LHCN-M2 (cell line): ENCODE data around the gene STARD10. TPM values are rescaled to one million over a fixed set of nuclear protein-coding genes. Genes with fewer than 3 reads are reported as not detected.
A peak's percentile ranks its signal among the peaks of the same experiment; 100 is the strongest.
"Not testable (repeated sequence)": the region's sequence is repeated elsewhere in the genome, so short reads cannot be mapped to it uniquely, and the experiment has no call there.

Experiments used
- DNase-seq: peaks from one replicate; pipeline ENCODE4 v3.0.0-alpha.2; 2012; ENCODE audit warnings: low read depth
- total RNA-seq: library from RNA; depleted of rRNA; stranded (reverse); fragments of >200 nt; gene quantifications from 2 replicates; pipeline ENCODE4 v1.2.3, GENCODE V29; 2014

STARD10 gene
- total RNA-seq, 1 experiment from 2014 or later, result 3.2 TPM

DNA sequence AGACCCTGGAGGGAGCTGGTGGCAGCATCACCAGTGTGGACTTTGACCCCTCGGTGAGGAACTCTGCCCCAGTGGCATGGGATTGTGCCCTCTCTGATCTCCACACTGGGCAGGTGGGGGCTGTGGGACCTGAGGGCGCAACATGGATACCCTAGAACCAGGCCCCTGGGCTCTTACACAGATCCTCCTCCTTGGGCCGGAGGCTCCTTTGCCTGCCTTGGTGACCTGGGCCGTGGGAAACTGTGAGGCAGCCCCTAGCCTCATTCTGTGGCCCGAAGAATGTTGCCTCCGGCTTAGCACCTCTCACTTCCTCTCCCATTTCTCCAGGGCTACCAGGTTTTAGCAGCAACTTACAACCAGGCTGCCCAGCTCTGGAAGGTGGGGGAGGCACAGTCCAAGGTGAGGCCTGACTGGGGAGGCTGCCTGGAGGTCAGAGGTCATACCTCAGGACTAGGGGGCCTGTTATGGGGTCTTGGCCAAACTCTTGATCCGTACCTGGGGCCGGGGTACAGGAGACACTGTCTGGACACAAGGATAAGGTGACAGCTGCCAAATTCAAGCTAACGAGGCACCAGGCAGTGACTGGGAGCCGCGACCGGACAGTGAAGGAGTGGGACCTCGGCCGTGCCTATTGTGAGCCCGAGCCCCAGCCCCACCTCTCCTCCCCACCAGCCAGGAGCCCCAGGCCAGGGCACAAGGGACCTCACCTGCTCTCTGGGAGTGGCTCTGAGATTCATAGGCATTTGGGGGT, 32.5 kb upstream of the STARD10 start:
- no peak for DNase-seq

DNA sequence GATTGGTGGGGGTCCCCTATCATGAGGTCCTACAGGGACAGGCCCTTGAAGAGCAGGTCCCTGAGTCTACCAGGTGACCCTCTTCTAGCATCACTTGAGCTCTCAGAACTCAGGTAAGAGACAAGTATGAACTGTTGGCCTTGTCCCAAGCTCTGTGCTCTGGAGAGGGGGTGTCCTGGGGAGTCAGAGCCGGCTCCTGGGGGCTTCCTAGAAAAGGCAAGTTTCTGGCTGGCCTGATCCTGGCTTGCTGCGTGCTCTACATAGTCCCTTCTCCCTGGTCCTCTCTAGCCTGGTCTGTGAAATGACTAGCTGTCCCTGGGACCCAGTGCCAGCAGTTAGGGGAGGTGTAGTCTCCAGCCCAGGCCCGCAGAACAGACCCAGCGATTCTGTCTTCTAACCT, 31.8 kb upstream of the STARD10 start:
- no peak for DNase-seq

DNA sequence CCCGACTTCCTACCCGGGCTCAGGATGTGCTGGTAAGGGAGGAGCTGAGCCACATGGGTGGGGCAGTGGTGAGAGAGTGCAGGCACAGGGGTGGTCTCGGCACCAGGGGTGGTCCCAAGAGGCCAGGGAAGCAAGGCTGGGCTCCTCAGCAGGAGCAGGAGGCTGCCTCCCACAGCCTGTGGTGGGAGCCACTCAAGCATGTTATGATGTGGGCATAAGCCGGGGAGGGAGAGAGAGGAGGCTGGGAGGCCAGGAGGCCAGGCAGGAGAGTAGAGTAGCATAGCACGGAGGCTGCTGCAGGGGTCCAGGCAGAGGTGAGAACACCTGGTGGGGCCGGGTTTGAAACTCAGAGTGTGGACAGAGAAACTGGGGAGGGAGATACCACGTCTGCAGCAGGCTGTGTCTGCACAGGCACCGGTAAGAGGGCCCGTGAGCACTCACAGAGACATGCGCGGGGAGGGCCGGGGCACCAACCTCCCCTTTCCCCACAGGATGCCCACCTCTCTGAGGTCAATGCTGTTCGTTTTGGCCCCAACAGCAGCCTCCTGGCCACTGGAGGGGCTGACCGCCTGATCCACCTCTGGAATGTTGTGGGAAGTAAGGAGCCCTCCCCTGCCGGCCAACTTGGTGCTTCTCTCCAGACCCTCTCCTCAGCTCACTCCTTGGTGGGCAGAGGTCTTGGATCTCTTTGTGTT, 31.1 kb upstream of the STARD10 start:
- no peak for DNase-seq

DNA sequence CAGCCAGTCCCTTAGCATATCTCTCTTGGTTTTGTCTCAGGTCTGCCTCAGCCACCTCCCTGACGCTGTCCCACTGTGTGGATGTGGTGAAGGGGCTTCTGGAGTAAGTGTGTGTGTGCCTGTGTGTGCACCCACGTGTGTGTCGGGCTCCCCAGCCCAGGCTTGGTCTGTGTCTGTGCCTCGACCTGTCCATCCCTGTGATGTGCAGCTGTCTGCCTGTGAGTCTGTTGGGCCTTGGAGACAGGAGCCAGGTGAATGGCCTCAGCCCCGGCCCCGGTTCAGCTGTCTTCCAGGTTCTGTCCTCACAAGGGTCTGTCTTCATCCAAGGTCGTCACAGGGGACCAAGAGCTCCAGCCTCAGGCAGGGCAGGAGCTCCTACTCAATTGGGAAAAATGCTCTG, 30.2 kb upstream of the STARD10 start:
- no peak for DNase-seq

DNA sequence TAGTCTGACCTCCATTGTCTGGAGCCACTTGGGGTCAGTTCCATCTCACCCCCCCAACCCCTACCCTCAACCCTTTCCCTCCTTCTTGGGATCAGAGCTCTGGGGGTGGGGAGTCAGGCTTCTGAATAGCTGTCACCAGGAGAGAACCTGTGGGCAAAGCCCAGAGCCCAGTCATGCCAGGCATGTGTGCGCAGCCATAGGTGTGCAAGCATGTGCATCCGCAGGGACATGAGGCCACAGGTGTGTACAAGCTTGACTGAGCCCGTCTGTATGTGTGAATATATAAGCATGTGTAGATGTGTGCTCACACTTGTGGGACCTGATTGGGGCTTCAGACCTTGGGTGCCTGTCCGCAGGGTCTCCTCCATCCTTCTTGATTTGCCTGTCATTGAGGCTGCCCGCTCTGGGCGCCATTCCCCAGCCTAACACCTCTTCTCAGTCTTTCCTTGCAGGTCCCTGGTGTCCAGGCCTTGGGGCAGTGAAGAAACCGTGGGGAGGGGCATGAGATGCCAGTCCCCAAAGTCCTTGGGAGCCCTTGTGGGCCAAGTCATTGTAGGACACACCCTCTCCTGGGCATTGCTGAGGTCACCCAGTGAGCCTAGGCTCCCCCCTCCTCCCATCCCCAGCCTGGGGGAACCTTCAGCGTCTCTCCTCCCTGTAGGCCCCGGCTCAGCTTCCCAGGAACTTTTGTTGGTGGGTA, 29.4 kb upstream of the STARD10 start:
- no peak for DNase-seq

DNA sequence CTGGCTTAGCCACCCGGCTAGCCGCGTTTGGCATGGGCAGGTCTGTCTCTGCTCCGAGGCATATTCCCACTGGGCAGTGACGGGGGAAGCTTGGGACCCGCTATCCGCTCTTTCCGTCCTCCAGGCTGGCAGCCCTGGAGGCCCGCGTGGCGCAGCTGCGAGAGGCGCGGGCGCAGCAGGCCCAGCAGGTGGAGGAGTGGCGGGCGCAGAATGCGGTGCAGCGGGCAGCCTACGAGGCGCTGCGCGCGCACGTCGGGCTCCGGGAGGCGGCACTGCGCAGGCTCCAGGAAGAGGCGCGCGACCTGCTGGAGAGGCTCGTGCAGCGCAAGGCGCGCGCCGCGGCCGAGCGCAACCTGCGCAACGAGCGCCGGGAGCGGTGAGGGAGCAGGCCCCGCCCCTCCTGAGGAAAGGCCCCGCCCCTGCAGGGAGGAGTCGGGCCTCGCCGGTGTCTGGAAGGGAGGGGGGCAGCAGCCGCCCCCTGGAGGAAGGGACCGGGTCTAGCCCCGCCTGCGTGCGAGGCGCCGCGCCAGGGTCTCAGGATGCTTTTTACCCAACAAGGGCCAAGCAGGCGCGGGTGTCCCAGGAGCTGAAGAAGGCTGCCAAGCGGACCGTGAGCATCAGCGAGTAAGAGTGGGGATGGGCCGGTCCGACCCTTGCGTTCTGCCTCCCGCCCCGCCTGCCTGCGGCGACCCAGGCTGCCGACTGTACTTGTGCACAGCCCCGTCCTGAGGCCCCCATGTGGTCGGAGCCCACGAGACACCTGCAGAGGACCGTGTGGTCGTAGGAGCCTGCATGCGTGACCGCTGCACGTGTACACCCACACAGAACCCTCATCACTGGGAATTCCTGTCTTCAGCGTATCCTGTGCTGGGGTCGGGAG, 28.3 kb upstream of the STARD10 start:
- no peak for DNase-seq

DNA sequence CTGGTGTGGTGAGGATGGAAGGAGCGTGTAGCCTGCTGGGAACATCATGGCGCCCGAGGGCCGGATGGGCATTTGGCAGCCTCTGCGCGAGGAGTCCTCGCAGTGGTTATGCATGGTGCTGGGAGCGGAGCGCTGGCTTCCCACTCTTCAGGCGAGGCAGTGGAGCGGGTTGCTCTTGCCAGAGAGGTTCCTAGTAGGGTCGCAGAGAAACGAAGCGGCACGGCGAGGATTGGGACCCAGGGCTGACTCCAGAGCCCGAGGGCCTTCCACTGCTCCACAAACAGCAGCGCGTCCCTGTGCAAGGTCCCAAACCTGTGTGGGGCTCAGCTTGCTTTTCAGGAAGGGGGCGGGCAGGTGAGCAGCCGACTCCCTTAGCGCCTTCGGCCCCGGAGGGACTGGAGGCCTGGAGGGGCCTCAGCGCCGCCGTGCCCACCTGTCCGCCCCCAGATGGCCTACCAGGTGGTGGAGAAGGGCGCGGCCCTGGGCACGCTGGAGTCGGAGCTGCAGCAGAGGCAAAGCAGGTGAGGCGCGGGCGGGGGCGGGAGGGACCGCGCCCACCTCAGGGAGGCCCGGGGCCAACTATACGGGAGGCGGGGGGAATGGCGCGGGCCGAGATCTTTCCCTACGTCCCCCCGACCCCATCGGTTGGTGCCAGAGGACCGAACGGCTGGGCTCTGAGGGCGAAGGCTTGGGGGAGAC, 27.5 kb upstream of the STARD10 start:
- DNase-seq, result no peak

DNA sequence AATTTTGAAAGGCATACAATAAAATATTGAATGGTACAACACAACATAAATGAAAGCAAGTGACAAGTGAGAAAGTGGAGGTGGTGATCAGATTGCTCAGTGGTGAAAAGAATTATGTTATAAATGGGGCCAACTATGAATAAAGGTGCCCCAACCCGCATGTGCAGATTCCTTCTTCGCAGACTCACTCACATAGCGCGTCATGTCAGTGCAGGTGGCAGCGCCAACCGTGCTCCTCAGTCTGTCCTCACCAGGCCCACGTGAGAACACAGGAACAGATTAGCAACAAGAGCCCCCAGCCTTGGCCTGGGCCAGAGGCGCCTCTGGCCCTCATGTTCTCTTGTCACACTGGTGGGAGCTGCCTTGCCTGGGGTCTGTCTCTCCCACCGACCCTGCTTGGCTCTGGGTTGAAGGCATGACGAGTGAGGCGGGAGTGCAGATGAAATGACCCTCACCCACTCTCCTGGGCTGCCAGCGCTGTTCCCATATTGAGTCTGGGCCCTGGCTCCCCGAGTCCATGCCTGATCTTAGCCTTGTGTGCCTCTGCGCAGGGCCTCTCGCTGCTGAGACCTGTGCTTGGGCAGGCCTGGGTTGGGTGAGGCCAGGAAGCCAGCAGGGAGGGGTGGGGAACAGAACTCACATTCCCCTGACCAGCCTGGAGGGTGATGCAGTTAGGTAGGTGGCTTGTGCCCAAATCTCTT, 26.7 kb upstream of the STARD10 start:
- no peak for DNase-seq

DNA sequence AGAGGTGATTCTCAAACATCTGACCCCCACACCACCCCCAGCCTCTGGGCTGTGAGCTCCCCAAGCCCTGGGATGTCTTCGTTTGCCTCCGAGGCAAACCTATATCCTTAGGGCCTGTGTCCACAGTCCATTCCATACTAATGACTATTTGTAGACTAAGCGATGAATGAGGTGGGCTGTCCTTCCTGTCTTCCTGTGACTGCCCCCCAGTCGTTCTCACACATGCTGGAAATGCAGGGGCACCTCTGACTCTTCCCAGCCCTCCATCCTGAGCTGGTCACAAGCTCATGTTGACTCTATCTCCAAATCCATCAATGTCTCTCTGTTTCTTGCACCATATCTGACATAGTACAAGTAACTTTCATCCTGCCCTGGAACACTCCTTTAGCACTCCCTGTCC, 25.1 kb upstream of the STARD10 start:
- no peak for DNase-seq

DNA sequence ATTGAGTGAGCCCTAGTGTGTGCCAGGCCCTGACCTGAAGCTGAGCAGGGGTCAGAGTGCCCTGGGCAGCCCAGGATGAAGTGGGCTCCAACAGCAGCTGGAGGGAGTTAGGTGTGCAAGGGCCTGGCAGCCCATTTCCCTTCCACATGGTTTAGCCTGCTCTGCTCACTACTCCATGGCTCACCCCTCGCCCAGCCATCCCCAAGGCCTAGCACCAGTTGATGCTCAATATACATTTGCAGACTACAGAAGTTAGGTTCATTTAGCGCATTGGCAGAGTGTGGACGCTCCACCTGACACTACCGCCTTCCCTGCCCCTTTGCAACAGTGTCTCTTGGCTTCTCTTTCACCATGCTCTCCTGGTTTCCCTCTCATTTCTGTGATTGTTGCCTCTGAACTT, 24.1 kb upstream of the STARD10 start:
- no peak for DNase-seq

DNA sequence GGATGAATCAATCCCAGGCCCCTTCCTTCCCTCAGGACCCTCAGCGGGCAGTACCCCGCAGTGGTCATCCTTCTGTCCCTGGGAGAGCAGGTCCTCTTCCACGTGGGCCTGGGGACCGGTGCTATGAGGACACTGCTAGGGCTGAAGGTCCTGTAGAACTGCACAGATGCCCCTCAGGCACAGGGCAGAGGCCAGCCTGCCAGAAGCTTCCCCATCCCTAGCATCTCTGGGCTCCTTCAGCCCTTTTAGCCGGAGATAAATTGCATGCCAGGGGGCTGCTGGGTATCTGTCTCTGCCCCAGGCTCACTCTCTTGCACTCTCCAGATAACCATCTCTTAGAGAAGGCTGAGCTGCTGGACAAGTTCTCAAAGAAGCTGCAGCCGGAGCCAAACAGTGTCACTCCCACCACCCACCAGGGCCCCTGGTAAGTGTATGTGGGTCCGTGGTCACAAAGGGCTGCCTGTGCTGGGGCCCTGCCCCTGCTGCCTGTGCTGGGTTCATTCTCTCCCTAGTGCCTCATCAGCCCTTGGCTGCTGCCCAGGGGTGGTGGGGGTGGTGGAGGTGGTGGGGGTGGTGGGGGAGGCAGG, 22.6 kb upstream of the STARD10 start:
- DNase-seq, result no peak

DNA sequence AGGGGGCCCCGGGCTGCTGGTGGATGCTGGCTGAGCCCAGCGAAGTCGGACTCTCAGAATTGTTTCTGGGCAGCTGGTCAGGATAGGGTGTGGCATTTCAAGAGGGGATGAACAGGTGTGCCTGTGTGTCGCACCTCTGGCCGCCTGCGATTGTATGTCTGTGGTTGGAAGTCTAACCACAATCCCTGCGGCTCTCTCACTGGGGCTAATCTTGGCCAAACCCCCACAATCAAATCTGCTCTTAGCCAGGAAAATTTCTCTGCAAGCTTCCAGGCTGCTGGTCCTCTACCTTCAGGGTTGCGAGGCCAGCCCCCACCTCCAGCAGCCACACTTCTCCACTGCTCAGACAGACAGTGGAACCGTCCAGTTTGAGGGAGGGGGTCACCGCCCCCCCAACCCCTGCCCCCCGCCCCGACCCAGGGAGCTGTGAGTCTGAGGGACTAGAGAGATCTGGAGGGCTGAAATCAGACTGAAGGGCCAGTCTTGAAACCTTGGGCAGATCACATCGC, 21.3 kb upstream of the STARD10 start:
- peak; percentile 70 for DNase-seq

DNA sequence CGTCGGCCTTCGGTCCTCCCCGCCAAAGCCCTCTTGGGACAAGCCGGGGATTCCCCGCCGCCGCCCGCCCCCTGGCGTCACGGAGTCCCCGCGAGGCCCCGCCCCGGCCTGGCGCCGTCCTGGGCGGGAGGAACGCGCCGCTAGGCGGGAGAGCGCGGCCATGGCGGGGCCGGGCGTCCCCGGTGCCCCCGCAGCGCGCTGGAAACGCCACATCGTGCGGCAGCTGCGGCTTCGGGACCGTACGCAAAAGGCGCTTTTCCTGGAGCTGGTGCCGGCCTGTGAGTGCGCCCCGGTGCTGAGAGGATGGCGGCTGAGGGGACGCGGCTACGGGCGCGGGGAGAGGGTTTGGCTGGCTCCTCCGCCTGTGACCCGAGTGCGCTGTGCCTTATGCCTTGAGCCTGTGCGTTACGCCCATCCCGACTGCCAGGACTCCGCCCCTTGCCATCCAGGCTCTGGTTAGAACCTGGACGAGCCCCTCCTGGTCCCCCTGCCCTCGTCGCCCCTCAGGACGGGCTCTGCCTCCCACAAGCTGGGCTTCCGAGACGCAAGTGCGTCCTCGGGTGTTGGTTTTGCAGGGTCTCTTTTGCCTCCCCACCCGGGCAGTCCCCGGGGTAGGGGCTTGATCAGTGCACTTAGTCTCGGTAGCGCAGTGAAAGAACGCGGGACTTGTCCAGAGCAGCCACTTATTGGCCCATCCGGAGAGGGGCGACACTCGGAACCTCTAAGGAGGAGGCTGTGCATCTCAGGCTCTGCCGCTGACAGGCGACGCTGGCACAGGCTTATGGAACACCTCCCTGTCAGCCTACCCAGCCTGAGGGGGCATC, 20.7 kb upstream of the STARD10 start, which contains the start of gene ATG16L2:
ATG16L2 (plus strand) TSS at position 126 of the 824 bp plus-strand sequence; CDS start at position 161, 35 bp downstream.
- peak; percentile 76 for DNase-seq

DNA sequence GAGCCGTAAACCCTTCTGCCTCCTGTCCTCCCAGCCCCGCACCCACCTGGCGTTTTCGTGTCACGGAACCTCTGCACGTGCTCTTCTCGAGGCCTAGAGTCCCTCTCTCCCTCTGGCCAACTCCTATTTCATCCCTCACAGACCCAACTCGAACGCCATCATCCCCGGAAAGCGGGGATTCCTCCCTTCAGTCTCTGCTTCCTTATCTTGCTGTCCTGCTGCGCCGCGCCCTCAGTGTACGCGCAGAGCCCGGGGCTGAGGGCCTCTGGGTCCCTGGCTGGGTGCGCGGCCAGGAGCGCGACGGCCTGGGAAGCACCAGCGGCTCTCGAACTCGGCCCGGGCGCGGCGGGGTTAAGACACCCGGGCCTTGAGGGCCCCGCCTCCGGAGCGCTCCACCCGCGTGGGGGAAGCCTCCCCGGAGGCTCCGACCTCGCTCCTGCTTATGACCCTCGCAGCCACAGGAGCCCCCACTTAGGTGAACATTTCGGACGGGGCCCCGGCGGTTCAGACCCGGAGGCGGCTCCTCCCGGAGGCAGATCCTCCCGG, 20.0 kb upstream of the STARD10 start:
- peak; percentile 73 for DNase-seq

DNA sequence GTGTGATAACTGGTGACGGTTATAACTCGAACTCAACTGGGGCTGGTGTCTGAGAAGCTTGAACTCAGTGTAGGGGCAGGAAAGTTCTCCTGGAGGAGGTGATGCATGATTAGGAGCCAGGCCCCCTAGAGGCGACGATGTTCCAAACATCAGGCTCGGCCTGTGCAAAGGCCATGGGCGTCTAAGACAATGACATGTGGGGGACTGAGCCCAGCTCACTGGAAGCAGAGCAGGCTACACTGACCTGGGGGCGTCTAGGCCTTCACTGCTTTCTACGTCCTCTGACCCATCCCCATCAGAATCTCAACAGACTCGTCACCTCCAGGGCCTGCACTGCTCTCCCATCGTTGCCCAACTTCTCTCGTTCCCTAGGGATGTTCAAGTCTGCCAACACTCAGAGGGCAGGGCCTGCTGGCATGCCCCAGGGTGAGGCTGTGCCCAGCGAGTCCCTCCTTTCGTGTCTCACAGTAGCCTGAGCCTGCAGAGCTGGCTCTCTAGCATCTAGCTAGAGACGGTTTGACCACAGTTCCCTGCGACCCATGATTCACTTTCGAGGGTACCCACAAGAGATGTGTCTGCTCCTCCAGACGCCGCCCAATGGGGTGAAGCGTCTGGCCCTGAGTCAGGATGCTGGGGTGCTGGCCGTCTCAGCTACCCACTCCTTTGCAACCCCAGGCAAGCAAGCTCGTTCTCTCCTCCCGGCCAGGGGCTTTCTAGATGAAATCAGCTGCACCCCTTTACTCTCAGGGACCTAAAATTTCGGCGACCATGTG, 19.3 kb upstream of the STARD10 start:
- DNase-seq, result peak; percentile 85

DNA sequence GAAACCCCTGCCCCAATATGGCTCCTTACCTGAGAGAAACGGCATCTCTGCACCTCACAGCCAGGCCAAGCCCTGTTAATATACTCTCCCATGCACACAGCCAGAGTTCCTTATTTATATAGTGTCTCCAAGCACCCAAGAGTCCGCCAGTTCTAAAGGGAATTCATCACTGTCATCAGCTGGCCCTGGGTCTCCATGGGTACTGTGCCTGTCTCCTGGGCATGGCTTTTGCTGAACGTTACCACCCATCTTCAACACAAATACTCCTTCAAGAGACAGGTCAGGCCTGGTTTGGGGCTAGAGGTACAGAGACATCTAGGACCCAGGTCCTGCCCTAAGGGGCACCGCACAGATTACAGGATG, 18.7 kb upstream of the STARD10 start:
- no peak for DNase-seq

DNA sequence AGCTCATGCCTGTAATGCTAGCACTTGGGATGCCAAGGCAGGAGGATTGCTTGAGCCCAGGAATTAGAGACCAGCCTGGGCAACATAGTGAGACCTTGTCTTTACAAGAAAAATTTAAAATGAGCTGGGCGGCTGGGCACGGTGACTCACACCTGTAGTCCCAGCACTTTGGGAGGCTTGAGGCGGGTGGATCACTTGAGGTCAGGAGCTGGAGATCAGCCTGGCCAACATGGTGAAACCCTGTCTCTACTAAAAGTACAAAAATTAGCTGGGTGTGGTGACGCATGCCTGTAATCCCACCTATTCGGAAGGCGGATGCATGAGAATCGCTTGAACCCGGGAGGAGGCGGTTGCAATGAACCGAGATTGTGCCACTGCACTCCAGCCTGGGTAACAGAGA, 17.8 kb upstream of the STARD10 start:
- not testable (repeated sequence) for DNase-seq

DNA sequence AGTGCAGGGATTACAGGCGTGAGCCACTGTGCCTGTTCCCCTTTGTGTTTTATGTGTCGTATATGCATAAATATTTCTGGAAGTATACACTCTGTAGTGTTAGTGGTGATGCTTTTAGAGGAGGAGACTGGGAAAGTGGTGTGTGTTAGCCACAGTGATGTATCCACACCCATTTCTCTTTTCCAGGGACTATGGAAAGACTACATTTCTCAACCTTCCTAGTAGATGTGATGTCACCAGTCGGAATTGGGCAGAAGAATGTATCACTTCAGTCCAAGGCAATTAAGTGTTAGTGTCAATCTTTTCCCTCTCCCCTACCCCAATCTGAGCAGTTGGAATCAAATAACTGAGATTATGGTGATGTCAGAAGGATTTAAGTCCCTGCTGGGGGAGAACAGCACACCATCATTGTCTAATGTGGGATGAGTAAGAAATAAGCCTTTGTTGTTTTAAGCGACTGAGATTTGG, 14.5 kb upstream of the STARD10 start:
- no peak for DNase-seq
